HS-27A (cell line): ENCODE data around the gene POLR2J3.
"Not testable (repeated sequence)": the region's sequence is repeated elsewhere in the genome, so short reads cannot be mapped to it uniquely, and the experiment has no call there.

ENCODE experiments used
- DNase-seq: peaks from one replicate; pipeline ENCODE4 v3.0.0-alpha.2; 2012; ENCODE audit warnings: low read depth, missing footprints

The POLR2J3 gene

DNA sequence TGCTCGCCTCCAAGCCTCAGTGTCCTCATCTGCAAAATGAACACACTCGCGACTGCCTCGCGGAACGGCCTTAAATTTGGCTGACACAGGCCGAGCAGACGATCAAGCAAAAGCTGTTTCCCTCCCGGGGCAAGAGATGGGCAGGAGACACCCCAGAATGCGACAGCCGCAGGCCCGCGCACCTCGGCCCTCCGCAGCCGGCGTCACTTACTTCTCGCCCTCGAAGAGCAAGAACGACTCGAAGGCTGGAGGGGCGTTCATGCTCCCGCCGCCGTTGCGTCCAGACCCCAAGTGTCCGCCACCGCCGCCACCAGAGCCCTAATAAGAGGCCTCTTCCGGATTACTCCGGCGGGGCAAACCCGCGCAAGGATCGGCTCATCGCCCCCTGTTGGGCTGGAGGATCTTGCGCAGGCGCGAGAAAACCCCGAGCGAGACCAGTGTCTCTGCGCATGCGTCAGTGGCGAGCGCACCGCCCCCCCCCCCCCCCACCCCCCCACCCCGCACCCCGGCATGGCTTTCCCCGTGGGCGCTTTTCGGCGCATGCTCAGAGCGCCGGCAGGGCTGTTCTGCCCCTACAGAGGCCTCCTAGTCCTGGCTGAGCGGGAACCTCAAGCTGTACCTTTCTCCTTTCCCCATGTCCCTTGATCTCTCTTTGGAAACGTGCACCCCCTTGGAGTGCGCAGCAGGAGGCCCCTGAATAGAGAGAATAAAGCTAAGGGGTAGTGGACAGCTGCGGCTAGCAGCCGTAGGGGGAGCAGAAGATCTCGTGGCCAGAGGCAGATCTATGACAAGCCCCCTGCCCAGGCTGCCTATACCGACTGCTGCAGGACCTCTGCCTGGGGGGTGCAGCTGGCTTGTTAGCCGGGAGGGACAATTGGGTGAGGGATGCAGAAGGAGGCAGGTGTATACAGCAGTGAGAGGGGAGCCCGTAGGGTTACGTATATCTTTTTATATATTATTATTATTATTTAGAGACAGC is at the start of gene POLR2J3:
POLR2J3 (minus strand) TSS at position 323 of the 979 bp plus-strand sequence; CDS start at position 261, 62 bp downstream.
- DNase-seq: peak; percentile 52

DNA sequence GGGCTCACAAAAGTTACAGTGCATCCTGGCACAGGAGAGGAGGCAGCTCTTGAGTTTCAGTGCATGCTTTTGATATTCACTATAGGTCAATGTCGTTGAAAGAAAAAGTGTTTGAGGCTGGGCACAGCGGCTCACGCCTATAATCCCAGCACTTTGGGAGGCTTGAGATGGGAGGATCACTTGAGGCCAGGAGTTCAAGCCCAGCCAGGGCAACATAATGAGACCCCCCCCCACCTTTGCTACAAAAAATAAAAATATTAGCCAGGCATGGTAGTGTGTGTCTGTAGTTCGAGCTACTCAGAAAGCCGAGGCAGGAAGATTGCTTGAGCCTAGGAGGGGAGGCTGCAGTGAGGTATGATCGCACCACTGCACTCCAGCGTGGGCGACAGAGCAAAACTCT is 45.7 kb upstream of the POLR2J3 start:
- DNase-seq: not testable (repeated sequence)

GRCh38 chr7:102616507-102617125 is 44.2 kb upstream of the POLR2J3 start, which contains the start of gene RASA4:
TSS of gene RASA4 (minus strand) at chr7:102616756. CDS start at chr7:102616689, 67 bp downstream.
- not testable (repeated sequence) for DNase-seq

GRCh38 chr7:102615930-102616329 is 43.5 kb upstream of the POLR2J3 start:
- DNase-seq: not testable (repeated sequence)

- not testable (repeated sequence) for DNase-seq
Observed at GRCh38 chr7:102614873-102615272, 42.5 kb upstream of the POLR2J3 start.

- DNase-seq: not testable (repeated sequence)
Observed at GRCh38 chr7:102614346-102614697, 41.9 kb upstream of the POLR2J3 start.

DNA sequence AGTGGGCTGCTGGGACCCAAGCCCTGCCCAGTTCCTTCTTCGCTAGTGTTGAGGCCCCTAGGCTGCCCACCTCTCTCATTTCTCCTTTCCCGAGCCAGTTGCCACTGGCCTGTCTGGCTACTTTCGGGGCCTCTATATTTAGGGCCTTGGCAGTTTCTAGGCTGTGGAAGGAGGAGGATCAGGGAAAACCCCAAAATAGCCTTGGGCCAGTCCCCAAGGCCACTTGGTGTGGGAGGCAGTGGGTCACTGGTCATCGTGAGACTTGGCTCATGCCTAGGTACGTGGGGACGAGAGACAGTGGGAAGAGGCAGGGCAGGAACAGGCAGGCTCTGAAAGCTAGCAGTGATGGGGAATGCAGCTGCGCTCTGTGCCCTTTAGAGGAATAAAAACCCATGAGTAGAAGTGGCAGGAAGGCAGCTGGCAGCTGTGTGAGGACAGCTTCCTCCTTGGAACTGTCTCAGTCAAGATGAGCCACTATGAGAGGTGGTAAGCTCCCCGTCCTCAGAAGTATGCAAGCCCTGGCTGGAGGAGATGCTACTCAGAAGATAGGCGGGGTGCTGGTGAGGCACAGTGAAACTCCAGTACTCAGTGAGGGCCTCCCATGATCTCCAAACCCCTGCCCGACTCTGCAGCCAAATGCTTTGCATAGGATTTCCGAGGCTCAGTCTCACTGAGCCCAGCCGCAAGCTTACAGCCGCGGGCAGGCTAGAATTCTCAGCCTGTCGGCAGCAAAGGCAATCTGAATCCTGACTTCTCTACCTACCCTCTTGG is 41.4 kb upstream of the POLR2J3 start:
- DNase-seq: not testable (repeated sequence)

GRCh38 chr7:102611675-102612325 is 39.4 kb upstream of the POLR2J3 start:
- DNase-seq: not testable (repeated sequence)

DNA sequence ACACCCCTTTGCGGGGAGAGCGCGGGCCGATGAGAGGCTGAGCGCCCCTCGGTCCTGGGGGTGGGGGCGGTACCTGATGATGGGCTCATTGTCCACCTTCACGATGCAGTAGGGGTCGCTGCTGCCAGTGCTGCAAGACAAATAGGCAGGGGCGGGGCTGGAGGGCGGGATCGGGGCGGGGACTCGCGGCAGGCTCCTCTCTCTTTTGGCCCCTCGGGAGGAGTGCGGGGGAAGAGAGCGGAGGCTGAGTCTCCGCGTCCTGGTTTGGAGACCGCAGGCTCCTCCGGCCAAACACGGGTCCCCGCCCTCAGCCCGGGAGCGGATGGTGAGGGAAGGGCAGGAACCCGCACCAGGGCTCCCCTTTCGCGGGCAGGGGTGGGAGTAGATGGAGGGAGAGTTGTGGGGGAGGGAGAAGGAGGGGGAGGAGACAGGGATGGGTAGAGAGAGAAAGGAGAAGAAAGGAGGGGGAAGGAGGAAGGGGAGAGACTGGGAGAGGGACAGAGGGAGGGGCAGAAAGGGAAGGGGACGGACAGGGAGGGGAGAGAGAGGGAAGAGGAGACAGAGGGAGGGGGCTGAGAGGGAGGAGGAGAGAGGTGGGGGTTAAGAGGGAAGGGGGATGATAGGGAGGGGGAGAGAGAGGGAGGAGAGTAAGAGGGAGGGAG is 38.8 kb upstream of the POLR2J3 start:
- not testable (repeated sequence) for DNase-seq

DNA sequence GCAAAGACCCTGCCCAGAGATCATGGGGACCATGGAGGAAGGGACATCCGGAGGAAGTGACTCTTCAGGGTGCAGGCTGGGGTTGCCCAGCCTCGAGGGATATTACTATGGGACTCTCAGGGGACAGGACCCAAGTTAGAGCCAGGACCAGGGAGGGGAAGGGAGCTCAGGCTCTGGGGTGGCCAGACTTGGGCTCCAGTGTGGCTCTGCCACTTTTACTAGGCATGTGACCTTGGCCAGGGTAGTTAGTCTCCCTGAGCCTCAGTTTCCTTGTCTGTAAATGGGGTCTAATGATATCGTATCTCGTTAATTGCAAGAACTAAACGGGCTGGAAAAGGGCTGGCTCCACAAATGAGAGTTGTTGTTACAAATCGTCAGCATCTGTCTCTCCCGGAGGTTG is 38.1 kb upstream of the POLR2J3 start:
- DNase-seq: not testable (repeated sequence)

DNA sequence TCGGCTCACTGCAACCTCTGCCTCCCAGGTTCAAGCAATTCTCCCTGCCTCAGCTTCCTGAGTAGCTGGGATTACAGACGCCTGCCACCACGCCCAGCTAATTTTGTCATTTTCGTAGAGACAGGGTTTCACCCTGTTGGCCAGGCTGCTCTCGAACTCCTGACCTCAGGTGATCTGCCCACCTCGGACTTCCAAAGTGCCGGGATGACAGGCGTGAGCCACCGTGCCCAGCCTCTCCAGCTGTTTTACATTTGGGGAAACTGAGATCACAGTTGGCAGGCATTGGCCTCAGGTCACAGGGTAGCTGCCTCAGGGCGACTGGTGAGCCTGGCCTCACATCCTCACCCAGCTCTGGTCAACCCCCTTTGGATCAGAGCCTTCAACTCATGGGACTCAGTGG is 37.4 kb upstream of the POLR2J3 start:
- DNase-seq: not testable (repeated sequence)

DNA sequence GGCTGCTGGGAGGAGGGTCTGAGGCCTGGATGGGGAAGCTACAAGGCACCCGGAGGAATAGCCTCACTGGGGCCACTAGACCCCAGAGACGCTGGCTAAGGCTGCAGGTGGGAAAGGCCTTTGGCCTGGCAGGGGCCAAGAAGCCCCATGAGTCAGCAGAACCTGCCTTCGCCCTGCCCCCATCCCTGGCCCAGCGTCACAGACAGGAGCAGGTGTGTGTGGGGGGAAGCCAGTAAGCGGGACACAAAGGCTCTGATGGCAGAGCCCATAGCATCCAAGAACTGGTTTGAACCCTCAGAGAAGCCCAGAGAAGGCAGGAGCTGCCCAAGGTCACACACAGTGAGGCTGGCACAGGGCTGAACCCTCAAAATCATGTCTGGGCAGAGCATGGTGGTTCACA is 34.5 kb upstream of the POLR2J3 start:
- DNase-seq: not testable (repeated sequence)

DNA sequence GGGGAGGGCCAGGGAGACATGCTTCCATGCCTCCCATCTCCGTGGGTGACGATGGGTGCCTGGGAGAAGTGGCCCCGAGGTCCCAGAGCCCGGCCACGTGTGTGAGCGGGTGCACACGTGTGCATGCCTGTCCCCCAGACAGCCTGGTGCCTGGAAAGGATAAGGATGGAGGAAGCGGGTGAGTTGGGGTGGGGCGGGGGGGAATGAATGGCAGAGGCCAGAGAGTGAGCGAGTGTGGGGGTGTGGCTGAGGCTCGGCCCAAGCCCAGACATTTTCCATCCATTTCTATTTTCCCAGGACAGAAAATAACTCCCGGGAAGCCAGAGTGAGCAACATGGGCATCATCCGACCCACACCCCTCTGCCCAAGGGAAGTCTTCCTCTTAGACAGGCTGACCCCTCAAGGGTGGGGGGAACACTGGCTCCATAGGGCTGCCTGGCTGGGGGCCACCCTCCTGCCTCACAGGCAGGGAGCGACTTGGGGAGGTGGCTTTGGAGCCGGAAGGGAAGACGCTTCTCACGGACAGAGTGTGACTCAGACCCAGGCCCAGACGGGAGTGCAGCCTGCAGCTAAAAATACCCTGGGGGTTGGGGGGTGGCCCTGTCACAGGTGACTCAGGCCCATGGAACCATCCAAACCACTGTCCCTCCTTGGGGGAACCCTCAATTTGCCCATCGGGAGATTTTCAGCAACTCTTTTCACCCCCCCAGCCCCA is 32.2 kb upstream of the POLR2J3 start:
- DNase-seq: not testable (repeated sequence)

GRCh38 chr7:102602317-102602716 is 29.9 kb upstream of the POLR2J3 start:
- not testable (repeated sequence) for DNase-seq

DNA sequence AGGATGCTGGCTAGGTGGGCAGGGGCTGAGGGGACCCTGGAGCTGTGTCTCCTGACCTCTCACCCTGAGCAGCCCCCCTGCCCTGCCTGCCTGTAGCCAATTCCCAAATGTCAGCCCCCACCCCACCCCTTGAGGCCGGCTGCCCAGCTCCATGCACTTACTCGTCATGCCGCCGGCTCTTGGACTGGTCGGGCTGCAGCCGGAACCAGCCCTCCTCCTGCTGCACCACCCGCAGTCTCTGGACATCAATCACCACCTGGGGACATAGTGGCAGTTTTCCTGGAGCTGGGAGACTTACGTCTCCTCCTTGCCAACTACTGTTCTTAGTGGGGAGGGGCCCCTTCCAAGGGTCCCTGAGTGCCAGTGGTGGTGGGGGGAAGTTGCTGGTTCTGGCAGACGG is 27.3 kb upstream of the POLR2J3 start:
- not testable (repeated sequence) for DNase-seq

GRCh38 chr7:102596036-102596435 is 23.7 kb upstream of the POLR2J3 start:
- DNase-seq: not testable (repeated sequence)

DNA sequence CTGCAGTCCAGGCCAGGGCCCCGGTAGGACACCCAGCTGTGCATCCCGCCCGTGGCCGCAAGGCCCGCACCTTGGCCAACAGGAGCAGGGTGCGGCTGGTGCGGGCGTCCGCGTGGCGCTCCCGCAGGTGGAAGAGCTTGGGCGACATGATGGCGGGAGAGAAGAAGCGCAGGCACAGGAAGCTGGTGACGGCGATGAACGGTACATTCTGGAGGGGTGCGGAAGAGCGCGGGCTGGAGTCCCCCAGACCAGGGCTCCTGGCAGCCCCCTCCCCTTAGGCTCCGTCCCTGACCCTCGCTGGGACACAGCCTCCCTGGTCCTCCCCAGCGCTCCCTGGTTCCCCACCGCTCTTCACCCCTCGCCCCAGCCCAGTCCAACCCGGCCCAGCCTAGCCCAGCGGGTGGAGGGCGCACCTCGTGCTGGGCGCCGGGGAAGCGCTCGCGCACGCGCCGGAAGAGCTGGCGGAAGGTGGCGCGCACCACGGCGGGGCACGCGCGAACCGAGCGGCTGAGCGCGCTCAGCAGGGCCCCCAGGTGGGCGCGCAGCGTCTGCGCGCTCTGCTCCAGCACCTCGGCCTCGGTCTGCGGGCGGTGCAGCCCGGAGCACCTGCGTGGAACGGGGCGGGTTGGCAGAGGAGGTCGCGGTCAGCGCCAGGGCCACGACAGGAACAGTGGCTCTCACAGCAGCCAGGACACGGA is 21.4 kb upstream of the POLR2J3 start:
- DNase-seq: not testable (repeated sequence)

GRCh38 chr7:102592477-102593019 is 20.2 kb upstream of the POLR2J3 start:
- DNase-seq: not testable (repeated sequence)

GRCh38 chr7:102589857-102590256 is 17.5 kb upstream of the POLR2J3 start:
- DNase-seq: not testable (repeated sequence)
